Epidermal melanocyte (primary cell): ENCODE results near the gene CDC20B.
"Not testable (repeated sequence)": the region's sequence is repeated elsewhere in the genome, so short reads cannot be mapped to it uniquely, and the experiment has no call there.

Source experiments
- DNase-seq: peaks from one replicate; pipeline ENCODE4 v3.0.0; 2011; ENCODE audit warnings: low spot score; ENCODE audit not compliant: insufficient read length

CDC20B gene

GRCh38 chr5:55162666-55163065 lies 10.3 kb downstream of the CDC20B start:
- DNase-seq = no peak

DNA sequence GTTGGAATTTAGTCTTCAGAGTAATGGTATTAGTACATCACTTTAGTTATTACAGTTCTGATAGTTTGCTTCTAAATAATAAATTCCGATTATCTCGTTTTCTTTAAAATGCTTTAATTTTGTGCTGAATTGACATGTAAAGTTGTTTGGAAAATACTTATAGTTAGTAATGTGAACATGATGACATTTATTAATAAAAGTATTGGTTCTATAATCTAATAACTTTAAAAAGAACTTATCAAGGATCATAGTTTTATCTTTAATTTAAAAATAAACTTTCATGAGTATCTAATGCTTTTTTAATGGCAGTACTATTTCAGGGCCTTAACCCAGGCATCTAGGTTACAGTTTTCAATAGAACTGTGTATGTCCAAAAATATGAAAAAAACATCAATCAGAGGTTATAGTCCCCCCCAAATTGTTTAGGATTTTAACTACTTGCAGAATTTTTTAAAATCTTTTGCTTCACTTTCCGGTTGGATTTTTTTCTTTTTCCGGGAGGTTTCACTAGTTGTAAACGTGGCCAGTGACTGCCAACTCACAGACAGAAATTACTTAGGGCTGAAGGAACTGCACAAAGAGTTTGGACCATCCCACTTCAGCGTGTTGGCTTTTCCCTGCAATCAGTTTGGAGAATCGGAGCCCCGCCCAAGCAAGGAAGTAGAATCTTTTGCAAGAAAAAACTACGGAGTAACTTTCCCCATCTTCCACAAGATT lies 12.3 kb downstream of the CDC20B start:
- peak; percentile 86 for DNase-seq

DNA sequence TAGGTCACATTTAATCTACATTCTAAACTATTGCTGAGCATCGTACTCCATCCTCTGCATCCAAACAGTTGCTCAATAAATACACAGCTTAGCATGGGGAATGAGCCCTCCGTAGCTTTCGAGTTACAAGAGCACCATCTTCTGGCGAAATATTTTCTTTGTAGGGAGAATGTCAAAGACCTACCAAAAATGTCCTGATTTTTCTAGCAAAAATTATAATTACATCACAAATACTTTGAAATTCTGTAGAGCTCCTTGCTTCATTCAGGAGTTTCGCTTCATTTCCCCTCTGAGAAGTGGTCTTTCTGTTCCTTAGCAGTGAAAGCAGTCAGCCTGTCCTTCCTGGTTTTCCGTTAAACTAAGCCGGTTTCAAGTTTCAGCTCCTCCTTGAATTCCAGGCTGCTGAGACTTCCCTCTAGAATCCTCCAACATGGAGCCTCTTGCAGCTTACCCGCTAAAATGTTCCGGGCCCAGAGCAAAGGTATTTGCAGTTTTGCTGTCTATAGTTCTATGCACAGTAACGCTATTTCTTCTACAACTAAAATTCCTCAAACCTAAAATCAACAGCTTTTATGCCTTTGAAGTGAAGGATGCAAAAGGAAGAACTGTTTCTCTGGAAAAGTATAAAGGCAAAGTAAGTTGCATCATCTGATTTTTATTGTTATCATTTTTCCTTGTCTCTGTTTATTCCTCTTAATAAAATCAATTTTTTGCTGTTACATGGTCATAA lies 13.0 kb downstream of the CDC20B start, which contains the start of gene GPX8:
TSS of gene GPX8 (plus strand) at position 409 of the 730 bp plus-strand sequence. CDS start at position 431, 22 bp downstream.
- DNase-seq = peak; percentile 34

DNA sequence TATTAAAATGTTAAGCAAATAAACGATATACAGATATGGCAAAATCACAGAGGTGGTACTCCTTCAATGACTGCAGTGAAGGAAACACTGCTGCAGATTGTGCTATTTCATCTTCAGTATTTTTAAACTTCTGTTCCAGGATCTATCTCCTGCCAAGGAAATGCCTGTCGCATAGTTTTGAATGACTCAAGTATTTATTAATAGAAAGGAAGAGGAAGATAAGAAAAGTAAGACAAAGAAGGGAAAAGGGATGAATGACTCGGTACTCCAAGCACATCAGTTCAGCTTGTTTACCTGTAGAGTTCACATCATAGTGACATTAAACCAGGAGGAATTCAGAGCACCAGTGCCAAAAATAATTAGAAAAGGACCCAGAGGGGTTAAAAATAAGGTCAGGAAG lies 18.1 kb downstream of the CDC20B start:
- no peak for DNase-seq

GRCh38 chr5:55151923-55152842 lies 20.8 kb downstream of the CDC20B start:
- DNase-seq = no peak

DNA sequence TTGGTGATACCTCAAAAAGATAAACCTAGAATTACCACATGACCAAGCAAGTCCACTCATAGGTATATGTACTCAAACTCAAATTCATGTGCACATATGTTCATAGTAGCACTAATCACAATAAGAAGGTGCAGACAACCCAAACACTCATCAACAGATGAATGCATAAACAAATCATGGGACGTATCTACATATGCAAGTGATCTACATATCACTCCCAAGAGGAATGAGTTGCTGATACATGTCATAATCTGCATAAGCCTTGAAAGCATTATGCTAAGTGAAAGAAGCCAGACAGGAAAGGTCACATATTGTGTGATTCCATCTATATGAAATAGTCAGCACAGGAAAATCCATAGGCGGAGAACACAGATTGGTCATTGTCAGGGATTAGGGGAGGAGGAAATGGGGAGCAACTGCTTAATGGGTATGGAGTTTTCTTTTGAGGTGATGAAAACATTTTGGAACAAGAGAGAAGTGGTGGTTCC lies 23.6 kb downstream of the CDC20B start:
- DNase-seq = no peak

GRCh38 chr5:55146543-55147151 lies 26.3 kb downstream of the CDC20B start:
- DNase-seq = peak; percentile 44

GRCh38 chr5:55146080-55146479 lies 26.9 kb downstream of the CDC20B start:
- no peak for DNase-seq

DNA sequence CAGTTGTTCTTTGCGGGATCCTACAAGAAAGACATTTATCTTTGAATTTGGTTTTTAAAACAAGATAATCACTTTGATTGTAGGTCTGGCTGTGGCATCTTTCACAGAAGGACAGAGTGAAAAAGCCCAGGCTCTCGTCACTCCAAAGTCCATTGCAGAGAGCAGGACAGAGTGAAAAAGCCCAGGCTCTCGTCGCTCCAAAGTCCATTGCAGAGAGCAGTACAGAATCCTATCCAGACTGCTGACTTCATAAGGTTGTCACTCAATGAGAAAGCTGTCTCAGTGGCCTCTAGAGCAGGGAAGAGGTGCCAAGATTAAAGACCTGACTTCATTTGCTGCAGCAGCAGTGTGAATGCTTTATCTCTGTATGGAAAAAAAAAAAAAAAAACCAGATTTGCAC lies 29.4 kb downstream of the CDC20B start:
- DNase-seq = no peak

DNA sequence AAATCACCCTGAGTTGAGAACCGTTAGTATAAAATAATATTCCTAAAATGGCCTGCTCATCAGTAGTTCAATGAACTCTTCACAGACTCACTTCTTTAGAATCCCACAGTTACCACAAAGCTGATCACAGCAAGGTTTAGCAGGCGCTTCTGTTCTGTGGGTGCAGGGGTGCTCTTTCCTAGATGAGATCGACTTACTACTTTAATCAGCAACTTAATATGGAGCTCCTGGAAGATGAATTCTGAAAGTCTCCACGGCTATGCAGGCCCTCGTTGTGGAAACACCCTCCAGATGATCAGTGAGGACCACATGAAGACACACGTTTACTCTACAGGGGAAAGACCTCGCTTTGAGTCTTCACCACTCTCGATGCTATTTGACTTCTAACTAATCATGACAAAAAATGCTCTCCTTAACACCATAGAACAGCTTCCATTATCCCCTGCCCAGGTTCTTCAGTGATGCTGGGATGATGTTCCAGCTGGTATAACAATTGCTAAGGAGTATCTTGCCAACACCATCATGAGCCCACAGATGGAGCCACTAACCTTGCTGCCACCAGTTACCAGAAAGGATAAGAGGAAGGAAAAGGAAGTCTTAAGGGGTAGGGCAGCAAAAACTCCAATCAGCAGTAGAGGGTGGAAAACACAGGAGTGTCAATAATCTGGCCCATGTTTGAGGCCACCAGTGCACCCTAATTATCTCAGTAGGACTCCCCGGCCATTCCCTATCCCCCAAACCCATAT lies 30.9 kb downstream of the CDC20B start:
- DNase-seq = no peak

- no peak for DNase-seq
Observed at GRCh38 chr5:55140908-55141665, 31.9 kb downstream of the CDC20B start.

GRCh38 chr5:55136521-55136920 lies 36.5 kb downstream of the CDC20B start:
- no peak for DNase-seq

DNA sequence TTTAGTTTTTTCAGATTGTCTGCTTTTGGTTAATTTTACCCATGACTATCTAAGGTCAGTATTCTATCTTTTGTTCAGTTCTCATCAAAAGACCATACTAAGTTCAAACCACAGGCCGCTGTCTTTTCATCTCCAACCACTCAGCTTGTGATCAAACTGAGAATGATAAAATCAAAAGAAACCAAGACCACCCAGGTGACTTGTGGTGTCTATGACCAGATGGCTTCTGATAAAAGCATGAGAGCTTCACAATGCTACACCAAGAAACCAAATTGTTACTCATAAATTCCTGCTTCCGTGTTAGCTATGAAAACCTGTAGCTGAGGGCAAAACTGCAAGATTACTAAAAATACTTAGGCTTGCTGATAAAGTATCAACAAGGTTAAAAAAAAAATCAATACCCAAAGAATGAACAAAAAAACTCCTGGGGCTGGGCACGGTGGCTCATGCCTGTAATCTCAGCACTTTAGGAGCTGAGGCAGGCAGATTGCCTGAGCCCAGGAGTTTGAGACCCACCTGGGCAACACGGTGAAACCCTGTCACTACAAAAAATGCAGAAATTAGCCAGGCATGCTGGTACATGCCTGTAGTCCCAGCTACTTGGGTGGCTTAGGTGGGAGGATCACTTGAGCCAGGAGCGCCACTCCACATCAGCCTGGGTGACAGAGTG lies 38.8 kb downstream of the CDC20B start:
- DNase-seq = no peak

GRCh38 chr5:55123365-55123764 lies 49.6 kb downstream of the CDC20B start:
- DNase-seq = no peak

GRCh38 chr5:55114061-55114460 lies 58.9 kb downstream of the CDC20B start:
- no peak for DNase-seq

DNA sequence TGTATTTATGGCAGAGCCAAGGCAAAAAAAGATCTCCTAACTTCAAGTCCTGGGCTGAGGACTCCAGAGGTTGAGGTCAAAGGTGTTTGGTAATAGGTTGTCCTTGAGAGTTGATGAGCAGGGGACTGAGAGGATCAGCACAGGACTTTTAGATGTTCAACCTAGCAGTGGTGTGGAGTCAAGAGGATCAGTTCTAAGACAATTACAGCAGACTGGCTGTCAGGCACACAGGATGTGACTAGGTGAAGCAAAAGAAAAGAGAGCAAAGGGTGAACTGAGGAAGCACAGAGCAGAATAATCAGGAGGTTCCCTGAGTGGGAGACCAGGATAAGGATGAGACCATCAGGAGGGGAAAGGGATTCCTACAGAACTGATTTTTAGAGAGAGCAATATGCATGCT lies 59.6 kb downstream of the CDC20B start:
- DNase-seq = no peak

- no peak for DNase-seq
Observed at GRCh38 chr5:55110217-55110616, 62.8 kb downstream of the CDC20B start.

DNA sequence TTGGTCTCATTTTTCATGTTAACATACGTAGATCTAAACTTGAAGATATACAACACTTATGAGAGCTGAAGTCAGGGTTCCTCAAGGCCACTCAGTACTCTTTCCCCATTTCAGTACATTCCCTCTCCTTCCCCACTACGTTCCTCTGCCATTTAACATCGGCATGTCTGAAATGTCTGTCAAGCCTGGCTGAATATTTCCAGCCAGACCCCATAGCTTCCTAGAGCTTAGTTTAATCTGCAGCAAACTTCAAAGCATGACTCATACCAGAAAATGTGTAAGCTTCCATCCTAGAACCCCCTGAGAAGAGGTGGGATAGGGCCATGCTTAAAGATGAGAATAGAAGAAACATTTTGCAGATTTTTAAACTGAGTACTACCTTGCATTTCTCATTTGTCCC lies 64.3 kb downstream of the CDC20B start:
- DNase-seq = no peak

GRCh38 chr5:55105976-55106375 lies 67.0 kb downstream of the CDC20B start:
- DNase-seq = not testable (repeated sequence)
